ENCODE data around the gene MUL1. TPM values are rescaled to one million over a fixed set of nuclear protein-coding genes. Genes with fewer than 3 reads are reported as not detected.

Gene MUL1, protein sequence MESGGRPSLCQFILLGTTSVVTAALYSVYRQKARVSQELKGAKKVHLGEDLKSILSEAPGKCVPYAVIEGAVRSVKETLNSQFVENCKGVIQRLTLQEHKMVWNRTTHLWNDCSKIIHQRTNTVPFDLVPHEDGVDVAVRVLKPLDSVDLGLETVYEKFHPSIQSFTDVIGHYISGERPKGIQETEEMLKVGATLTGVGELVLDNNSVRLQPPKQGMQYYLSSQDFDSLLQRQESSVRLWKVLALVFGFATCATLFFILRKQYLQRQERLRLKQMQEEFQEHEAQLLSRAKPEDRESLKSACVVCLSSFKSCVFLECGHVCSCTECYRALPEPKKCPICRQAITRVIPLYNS
- 16.4 and 16.9 TPM in 2 replicates for total RNA-seq (2021; fragmentation: NEBNext Ultra II Directional; extraction: Animal tissue kit (Norgen Biotek cat#: 25700))
- polyA plus RNA-seq (2011; rRNA removed), result 20.5 and 20.8 TPM in 2 replicates
- polyA plus RNA-seq (2011; cell fraction: cytosol; rRNA removed), result 17.4 TPM
- 20.6 TPM for polyA plus RNA-seq (2011; cell fraction: nucleus; rRNA removed)
- 12.0 to 19.7 TPM (median 17.1 TPM) in 4 replicates for polyA plus RNA-seq (2012, experiment 1 of 2)
- polyA plus RNA-seq (2012, experiment 2 of 2), result 22.2 TPM
- polyA plus RNA-seq (2013, experiment 1 of 2), result 17.9 TPM
- 20.4 TPM for polyA plus RNA-seq (2013, experiment 2 of 2)
- polyA minus RNA-seq (2011; rRNA and poly(A)+ RNA removed), result 21.6 and 22.8 TPM in 2 replicates
- 10.4 TPM for polyA minus RNA-seq (2011; cell fraction: cytosol; rRNA and poly(A)+ RNA removed)
- polyA minus RNA-seq (2011; cell fraction: nucleus; rRNA and poly(A)+ RNA removed), result 13.4 TPM
- long read RNA-seq, experiment 1, transcript MUL1-201 (4 exons, 2,438 nt), result major isoform, 8 of 29 reads
- long read RNA-seq, experiment 1, partial matches to known transcripts, result 20 of 29 reads
- long read RNA-seq, experiment 1, other reads (novel, unspliced or antisense), result 1 of 29 reads
- long read RNA-seq, experiment 2, transcript MUL1-201 (4 exons, 2,438 nt), result major isoform, 21 of 23 reads
- long read RNA-seq, experiment 2, partial matches to known transcripts, result 0 of 23 reads
- long read RNA-seq, experiment 2, other reads (novel, unspliced or antisense), result 2 of 23 reads

DNA sequence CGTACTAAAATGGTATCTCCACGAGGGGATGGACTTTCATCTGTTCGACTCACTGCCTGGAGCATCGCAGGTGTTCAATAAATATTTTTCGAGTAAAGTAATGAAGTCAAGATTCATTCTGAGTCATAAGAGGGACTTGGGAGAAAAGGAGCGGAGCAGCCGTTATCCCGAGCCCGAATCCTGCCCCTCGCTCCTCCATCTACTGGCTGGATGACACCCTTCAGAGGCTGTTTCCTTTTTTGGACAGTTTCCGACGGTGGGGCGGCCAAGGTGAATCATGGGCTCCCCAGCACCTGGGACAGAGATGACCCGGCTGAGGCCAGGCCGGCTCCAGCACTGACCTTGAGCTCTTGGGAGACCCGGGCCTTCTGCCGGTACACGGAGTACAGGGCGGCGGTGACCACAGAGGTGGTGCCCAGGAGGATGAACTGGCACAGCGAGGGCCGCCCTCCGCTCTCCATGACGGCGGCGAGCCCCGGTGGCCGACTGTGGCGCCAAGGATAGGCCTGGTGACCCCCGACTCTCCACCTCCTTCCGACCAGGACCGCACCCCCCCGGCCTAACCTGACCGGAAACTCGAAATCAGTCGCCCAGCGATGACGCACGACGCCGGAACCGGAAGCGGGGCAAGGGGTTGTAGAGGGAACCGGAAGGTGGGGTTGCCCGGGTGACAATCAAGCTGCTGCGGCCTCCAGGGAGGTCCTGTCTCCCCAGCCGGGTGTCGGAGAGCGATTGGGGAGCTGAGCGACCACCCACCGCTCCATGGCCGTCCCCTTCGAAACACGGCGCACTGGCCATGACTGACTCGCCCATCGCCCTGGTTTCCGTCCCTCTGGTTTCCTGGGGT is at the start of gene MUL1:
TSS of gene MUL1 (minus strand) at position 588 of the 847 bp plus-strand sequence. CDS start at position 461, 127 bp downstream.
- Histone ChIP-seq H2BK15ac (ENCODE audit: low read length) (no peak within 1 kb of the TSS), H3K9ac (replicated peaks in 1 of 4; ENCODE audit: extremely low read depth in 1 of 4, low read depth in 3 of 4, low read length in 3 of 4) (peak within 1 kb of the TSS; percentile 63 to 84 (median 78)), H3K36me3 (ENCODE audit: control insufficient read depth in 2 of 4, insufficient read depth in 4 of 4, low read length in 3 of 4) (peaks cover 0 to 2% (median 0%) of the 10 kb centered on the region in 4 experiments; a peak in 1 of 8 replicates), H2BK120ac (replicated peaks; ENCODE audit: low read depth, low read length) (no peak within 1 kb of the TSS), H3K4me3 (ENCODE audit: extremely low read depth in 1 of 4, insufficient read depth in 2 of 4, low read depth in 3 of 4, low read length in 4 of 4) (peak within 1 kb of the TSS; percentile 86 to 94 (median 88)), H4K8ac (ENCODE audit: extremely low read depth, insufficient read depth, low read length) (peak within 1 kb of the TSS; percentile 93), H3K79me1 (ENCODE audit: low read depth, low read length) (no peaks in the 10 kb centered on the region; the same call in 1 of the 2 replicates), H3K56ac (replicated peaks; ENCODE audit: insufficient read length, low read depth, low read length) (peak within 1 kb of the TSS; percentile 39), H4K5ac (ENCODE audit: insufficient read length, low read depth, low read length) (peak within 1 kb of the TSS; percentile 82), H3K27me3 (replicated peaks in 1 of 4; ENCODE audit: control insufficient read depth in 3 of 4, extremely low read depth in 1 of 4, insufficient read depth in 3 of 4, low read length in 3 of 4) (peaks cover 0 to 3% (median 1%) of the 10 kb centered on the region in 4 experiments; a peak in 3 of 7 replicates), H2BK5ac (ENCODE audit: low read depth, low read length) (peak within 1 kb of the TSS; percentile 75; the same call in 1 of the 2 replicates), H3K23me2 (ENCODE audit: low read depth, low read length) (no peaks in the 10 kb centered on the region; the same call in 1 of the 2 replicates), H4K20me1 (replicated peaks in 1 of 2; ENCODE audit: control insufficient read depth in 1 of 2, insufficient read depth in 2 of 2, low read length in 2 of 2) (no peaks in the 10 kb centered on the region), H3K4me1 (replicated peaks in 1 of 4; ENCODE audit: control insufficient read depth in 3 of 4, insufficient read depth in 4 of 4, low read length in 3 of 4) (peaks cover 0 to 3% (median 2%) of the 10 kb centered on the region in 4 experiments; a peak in 2 of 7 replicates), H2BK20ac (ENCODE audit: low read length) (no peak within 1 kb of the TSS), H3K18ac (ENCODE audit: extremely low read depth, low read length) (peak within 1 kb of the TSS; percentile 10; the same call in 1 of the 2 replicates), H3K79me2 (ENCODE audit: control insufficient read depth in 1 of 2, insufficient read depth in 2 of 2, low read length in 2 of 2) (peaks cover 0 to 30% of the 10 kb centered on the region in 2 experiments; a peak in 3 of 4 replicates), H3K27ac (ENCODE audit: low read depth, low read length) (peak within 1 kb of the TSS; percentile 67; the same call in 1 of the 2 replicates), H3K4ac (replicated peaks; ENCODE audit: insufficient read length, low read depth, low read length) (no peak within 1 kb of the TSS), H2AK5ac (ENCODE audit: low read depth, low read length) (no peak within 1 kb of the TSS), H4K91ac (replicated peaks; ENCODE audit: insufficient read length, low read length) (no peak within 1 kb of the TSS), H3K14ac (ENCODE audit: insufficient read length) (no peak within 1 kb of the TSS), H3K23ac (ENCODE audit: insufficient read length) (no peak within 1 kb of the TSS), H2AFZ (ENCODE audit: low read length) (peak within 1 kb of the TSS; percentile 79; the same call in 1 of the 2 replicates), H3K4me2 (ENCODE audit: insufficient read depth in 1 of 2, low read depth in 2 of 2, low read length in 2 of 2) (peak within 1 kb of the TSS; percentile 88 to 92), H3K9me3 (ENCODE audit: insufficient read depth in 2 of 2, low read depth in 1 of 2, low read length in 1 of 2) (no peaks in the 10 kb centered on the region), H2BK12ac (ENCODE audit: low read depth, low read length) (no peak within 1 kb of the TSS)
- 3% methylated on average over 53 of the region's 58 CpGs; no CpG with 5 or more reads in 1 of the 2 experiments for WGBS, 2 experiments (ENCODE audit: extremely low coverage in 1 of 2, insufficient coverage in 1 of 2, insufficient read length in 1 of 2, insufficient replicate concordance in 2 of 2, low coverage in 1 of 2, low lambda C conversion rate in 2 of 2, missing lambda C conversion rate in 1 of 2)
- DNase-seq (ENCODE audit: low read depth in 1 of 2, low spot score in 2 of 2) (peak; percentile 83 to 99), FAIRE-seq (no peak)
- CTCF ChIA-PET (ENCODE audit: partially characterized antibody), result interaction anchor here (0.7 to 1.6 kb wide), 3 partner anchors 14 to 133 kb away, joined by 3 to 5 read pairs (median 3); no protein-coding TSS in a partner anchor
- POLR2A ChIA-PET (ENCODE audit: partially characterized antibody), result interaction anchor here (1.0 to 1.3 kb wide), 2 partner anchors 22 to 26 kb away, joined by 3 read pairs; partner anchors contain the start of gene CAMK2N1
- TF ChIP-seq TAF1 (IDR thresholded peaks at IDR 0.05; ENCODE audit: low read depth, low read length) (peak; percentile 67; the same call in 1 of the 2 replicates), ASH2L (IDR thresholded peaks at IDR 0.05; ENCODE audit: low read length) (peak; percentile 93), POLR2A (IDR thresholded peaks at IDR 0.05; ENCODE audit: control extremely low read depth in 1 of 2, low read depth in 2 of 2, low read length in 2 of 2) (peak; percentile 85 to 87)
- TF ChIP-seq, protein P1, sequence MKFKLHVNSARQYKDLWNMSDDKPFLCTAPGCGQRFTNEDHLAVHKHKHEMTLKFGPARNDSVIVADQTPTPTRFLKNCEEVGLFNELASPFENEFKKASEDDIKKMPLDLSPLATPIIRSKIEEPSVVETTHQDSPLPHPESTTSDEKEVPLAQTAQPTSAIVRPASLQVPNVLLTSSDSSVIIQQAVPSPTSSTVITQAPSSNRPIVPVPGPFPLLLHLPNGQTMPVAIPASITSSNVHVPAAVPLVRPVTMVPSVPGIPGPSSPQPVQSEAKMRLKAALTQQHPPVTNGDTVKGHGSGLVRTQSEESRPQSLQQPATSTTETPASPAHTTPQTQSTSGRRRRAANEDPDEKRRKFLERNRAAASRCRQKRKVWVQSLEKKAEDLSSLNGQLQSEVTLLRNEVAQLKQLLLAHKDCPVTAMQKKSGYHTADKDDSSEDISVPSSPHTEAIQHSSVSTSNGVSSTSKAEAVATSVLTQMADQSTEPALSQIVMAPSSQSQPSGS (IDR thresholded peaks at IDR 0.05; ENCODE audit: low read length), result 0 out of 2 replicates have a peak, but pooled peaks have one; percentile 27
